ENCODE measurements around the gene CNTRL. TPM values are rescaled to one million over a fixed set of nuclear protein-coding genes. Genes with fewer than 3 reads are reported as not detected.

CNTRL gene
- polyA plus RNA-seq, 1 of the 3 experiments (the other 2 are of a cell fraction): 3.6 TPM

- TF ChIP-seq CTCF (IDR thresholded peaks at IDR 0.05): no peak
Observed at GRCh38 chr9:121150188-121150587, 75.4 kb downstream of the CNTRL start (continued).

GRCh38 chr9:121153642-121154041, 78.9 kb downstream of the CNTRL start:
- CTCF ChIA-PET: interaction anchor here (1.2 kb wide), 1 partner anchor 168 kb away, joined by 4 read pairs; no protein-coding TSS in a partner anchor
- TF ChIP-seq ZBTB33 (IDR thresholded peaks at IDR 0.05; ENCODE audit: borderline replicate concordance, low read depth) (no peak), CTCF (IDR thresholded peaks at IDR 0.05) (no peak), EP300 (IDR thresholded peaks at IDR 0.05; ENCODE audit: borderline replicate concordance in 1 of 2, low read depth in 1 of 2, low read length in 1 of 2) (no peak), RXRA (IDR thresholded peaks at IDR 0.05; ENCODE audit: borderline replicate concordance, low read depth) (no peak), SMC3 (IDR thresholded peaks at IDR 0.05; ENCODE audit: low read depth, low read length) (no peak), RAD21 (IDR thresholded peaks at IDR 0.05; ENCODE audit: low read length) (no peak), EZH2phosphoT487 (IDR thresholded peaks at IDR 0.05; ENCODE audit: borderline replicate concordance, low read depth) (no peak), NFIC (IDR thresholded peaks at IDR 0.05; ENCODE audit: borderline replicate concordance) (no peak), RFX5 (IDR thresholded peaks at IDR 0.05; ENCODE audit: low read length) (no peak)
- Histone ChIP-seq H3K4me1 (ENCODE audit: control insufficient read depth in 1 of 2, insufficient read depth in 2 of 2, low read depth in 1 of 2, low read length in 1 of 2) (peaks cover 0 to 6% of the 10 kb centered on the region in 2 experiments; a peak in 2 of 4 replicates), H3K36me3 (replicated peaks in 1 of 2; ENCODE audit: control insufficient read depth in 1 of 2, insufficient read depth in 2 of 2, low read length in 1 of 2) (peaks cover 39 to 45% of the 10 kb centered on the region in 2 experiments), H3K9me2 (no peaks in the 10 kb centered on the region), H3K27me3 (ENCODE audit: insufficient read depth) (no peaks in the 10 kb centered on the region), H3K9ac (no peak overlapping the region), H3K79me2 (ENCODE audit: insufficient read depth) (no peaks in the 10 kb centered on the region), H3K27ac (ENCODE audit: low read depth in 2 of 2, low read length in 1 of 2) (no peak overlapping the region), H3F3A (replicated peaks; ENCODE audit: insufficient read depth) (peaks cover 23% of the 10 kb centered on the region), H2AFZ (ENCODE audit: low read depth) (no peak overlapping the region), H3K4me2 (no peak overlapping the region), H3K9me3 (no peaks in the 10 kb centered on the region), H3K4me3 (ENCODE audit: low read depth in 2 of 2, low read length in 1 of 2) (no peak overlapping the region), H4K20me1 (ENCODE audit: insufficient read depth) (no peaks in the 10 kb centered on the region; the same call in 1 of the 2 replicates)
- DNase-seq: no peak
- WGBS (ENCODE audit: low lambda C conversion rate): 86% methylated on average over 1 of the region's 1 CpG
- POLR2A ChIA-PET: no interaction called here
